HL-60 (cell line): ENCODE results near the gene TMEM126B.

Source experiments
- DNase-seq, 2 experiments: peaks; one replicate each; pipeline ENCODE4 v3.0.0-alpha.2; 2010 to 2020; ENCODE audit warnings: low read depth in 1 of 2, low spot score in 1 of 2
- H3K27ac ChIP-seq: fragments of 250-450 bp; sonication (Bioruptor Pico); replicated peaks from 2 replicates; pipeline ENCODE4 v1.5.1; 2020; ENCODE audit warnings: mild to moderate bottlenecking, moderate library complexity
- H3K27me3 ChIP-seq: fragments of 250-450 bp; sonication (Bioruptor Pico); 2 replicates; pipeline ENCODE4 v1.5.1; 2021; ENCODE audit warnings: mild to moderate bottlenecking, moderate library complexity; ENCODE audit not compliant: insufficient read depth, poor library complexity, severe bottlenecking
- H3K4me3 ChIP-seq: replicated peaks from 2 replicates; pipeline ENCODE4 v1.5.1; 2011; ENCODE audit warnings: mild to moderate bottlenecking, control low read depth, low read length; ENCODE audit not compliant: insufficient read depth
- CTCF ChIP-seq: IDR thresholded peaks from one replicate; pipeline ENCODE4 v1.5.1; 2011; ENCODE audit warnings: low read length, control low read depth, inconsistent platforms; ENCODE audit not compliant: insufficient read depth
- POLR2AphosphoS5 ChIP-seq: IDR thresholded peaks from 2 replicates; pipeline ENCODE4 v1.6.1; 2012; ENCODE audit warnings: low read depth
- SPI1 ChIP-seq: IDR thresholded peaks from 2 replicates; pipeline ENCODE4 v1.6.1; 2012; ENCODE audit warnings: low read depth, mild to moderate bottlenecking, borderline replicate concordance

The TMEM126B gene

GRCh38 chr11:85685820-85686459 lies 57.5 kb downstream of the TMEM126B start, which contains the start of gene CCDC89:
Gene CCDC89, minus strand, starts transcription at chr11:85686195. Its CDS starts 65 bp downstream, at chr11:85686130.
- no peak for DNase-seq
- H3K27ac ChIP-seq: no peak within 1 kb of the TSS
- H3K27me3 ChIP-seq: no peaks in the 10 kb centered on the region
- H3K4me3 ChIP-seq: no peak within 1 kb of the TSS
- no peak for TF ChIP-seq SPI1
- TF ChIP-seq CTCF: no peak
- TF ChIP-seq POLR2AphosphoS5: no peak
